CD4-positive, alpha-beta T cell treated with Interleukin-1 beta for 1 hour (primary cell): Measurements from ENCODE around the gene PDLIM7.

Experiments used
- DNase-seq, 2 donors: peaks; one replicate each; pipeline ENCODE4 v3.0.0-alpha.2; 2020 to 2022

The PDLIM7 gene

DNA sequence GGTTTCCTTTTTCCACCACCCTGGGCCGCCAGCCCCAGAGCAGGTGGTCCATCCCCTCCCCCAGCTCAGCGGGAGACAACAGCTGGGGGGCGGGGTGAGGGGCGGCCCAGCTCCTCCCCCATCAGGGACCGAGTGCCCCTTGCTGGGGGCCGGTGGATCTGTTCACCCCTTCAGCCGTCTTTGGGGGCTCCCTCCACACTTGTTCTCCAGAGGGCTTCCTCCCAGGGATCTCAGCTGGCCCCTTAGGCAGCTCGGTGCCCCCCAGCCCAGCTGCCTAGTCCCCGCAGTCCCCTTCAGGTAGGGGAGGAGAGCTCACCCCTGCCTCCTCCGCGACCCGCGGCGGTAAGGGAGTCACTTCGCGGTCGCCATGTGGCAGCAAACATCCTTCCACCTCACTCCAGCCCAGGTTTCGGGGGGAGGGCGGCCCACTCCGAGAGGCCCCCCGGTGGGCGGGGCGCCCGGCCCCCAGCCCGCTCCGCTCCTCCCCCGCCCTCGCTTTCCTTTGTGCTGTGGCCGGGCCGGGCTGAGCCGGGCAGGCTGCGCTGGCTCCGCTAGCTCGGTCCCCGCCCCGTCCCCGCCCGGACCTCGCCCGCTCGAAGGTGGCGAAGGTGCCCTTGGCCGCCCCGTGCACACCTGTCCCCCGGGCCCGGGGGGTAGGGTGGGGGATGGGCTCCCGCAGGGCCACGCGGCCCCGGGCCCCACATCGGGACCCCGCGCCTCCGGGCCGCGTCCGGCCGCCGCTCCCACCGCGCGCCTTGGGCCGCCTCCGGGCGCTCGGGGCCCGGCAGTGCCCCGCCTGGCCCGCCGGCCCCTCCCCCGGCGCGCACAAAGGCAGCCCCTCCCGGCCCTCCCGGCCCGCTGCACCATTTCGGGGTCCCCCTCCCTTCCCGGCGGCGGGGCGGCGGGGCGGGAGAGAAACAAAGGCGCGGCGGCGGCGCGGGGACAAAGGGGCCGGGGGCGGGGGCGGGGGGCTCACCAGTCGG is 24.7 kb downstream of the PDLIM7 start:
- DNase-seq: peak; percentile 64 to 67

DNA sequence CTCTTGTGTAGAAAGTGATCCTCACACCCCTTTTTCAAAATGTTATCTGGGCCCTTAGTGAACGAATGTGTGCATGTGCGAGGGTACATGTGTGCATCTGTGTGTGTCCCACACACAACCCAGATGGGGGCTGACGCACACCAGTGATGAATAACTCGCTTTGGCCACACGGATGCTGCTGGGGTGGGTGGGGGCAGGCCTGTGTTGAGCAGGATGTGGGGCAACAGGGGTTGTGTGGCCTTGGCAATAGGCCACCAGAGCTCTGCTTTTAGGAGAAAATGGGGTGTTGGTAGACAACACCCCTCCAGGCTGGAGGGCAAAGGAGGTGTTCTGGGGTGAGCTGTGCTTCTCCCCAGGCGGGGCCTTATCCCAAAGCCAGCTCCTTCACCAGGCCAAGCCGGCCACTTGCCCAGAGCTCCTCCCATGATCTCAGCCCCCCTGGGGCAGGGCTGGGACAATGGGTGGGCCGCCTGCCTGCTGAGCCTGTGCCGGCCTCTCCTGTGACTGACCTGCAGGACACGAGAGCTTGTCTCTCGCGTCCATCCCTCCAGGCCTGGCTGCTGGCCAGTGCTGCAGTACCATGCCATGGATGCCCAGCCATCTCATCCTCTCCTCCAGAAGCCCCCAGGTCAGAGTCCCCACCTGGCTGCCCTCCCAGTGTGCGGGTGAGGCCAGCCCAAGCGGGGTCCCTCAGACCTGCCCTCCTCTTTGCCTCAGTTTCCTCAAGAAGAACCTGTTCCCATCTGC is 25.6 kb downstream of the PDLIM7 start:
- DNase-seq: peak in 1 of 2 donors; percentile 43

DNA sequence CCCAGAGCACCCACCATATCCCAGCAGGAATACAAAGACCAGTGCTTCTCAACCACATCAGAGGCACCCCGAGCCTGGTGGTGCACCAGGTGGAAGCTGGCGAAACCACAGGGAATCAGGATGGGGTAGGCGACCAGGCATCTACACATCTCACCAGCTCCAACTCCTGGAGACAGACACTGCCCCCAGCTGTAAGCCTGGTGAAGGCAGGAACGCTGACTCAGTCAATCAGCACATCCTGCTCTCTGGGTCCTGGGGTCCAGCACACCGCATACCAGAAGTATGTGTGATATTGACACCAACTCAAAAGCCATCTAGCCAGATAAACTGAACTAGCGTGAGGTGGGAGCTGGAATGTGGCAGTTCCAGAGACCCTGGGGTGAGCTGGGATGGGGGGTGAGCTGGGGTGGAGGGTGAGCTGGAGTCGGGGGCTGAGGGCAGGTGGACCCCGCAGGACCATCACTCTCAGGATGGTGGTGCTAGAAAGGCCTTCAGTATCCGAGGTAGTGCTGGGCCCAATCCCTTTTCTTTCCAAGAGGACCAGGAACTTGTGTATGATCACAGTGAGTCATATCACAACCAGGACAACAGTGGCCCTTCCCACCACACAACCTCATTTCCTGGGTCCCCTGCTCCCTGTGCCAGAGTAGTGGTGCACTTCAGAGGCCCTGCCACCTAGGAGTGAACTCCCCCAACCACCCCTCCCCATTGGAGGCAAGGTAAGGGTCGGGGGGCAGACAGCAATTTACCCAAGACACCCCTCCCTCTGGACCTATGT is 26.5 kb downstream of the PDLIM7 start:
- DNase-seq: no peak

DNA sequence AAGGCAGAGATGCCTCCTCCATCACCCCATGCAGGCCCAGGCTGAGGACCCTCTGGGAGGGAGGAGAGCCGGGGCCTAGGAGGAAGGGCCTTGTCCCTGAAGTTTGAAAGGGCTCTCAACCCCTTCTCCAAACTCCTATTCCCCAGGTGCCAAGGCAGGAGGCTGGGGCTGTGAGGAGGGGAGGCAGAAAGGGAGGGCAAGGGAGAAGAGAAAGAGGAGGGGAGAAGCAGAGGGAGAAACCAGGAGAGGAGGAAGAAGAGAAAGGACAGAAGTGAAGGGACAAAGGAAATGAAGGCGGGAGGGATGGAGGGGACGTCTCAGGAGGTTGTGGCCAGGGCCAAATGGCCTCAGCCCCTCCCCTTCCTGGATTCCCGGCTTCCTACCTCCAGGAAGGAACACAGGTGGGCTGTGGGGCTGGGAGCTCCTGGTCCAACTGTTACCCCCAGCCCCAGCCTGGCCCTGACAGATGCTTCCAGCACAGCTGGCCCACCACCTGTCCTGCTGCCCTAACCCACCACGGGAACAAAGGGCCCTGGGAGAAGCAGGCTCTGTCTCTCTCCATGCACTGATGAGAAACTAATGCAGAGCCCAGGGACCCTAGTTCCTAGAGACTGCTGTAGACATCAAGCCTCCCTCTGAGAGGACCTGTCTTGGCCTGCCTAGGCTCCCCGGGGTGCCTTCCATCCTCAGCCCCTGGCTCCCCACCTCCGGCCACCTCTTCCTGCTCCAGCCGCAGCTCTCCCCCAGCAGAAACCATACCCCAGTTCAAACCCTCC is 27.5 kb downstream of the PDLIM7 start:
- DNase-seq: no peak

DNA sequence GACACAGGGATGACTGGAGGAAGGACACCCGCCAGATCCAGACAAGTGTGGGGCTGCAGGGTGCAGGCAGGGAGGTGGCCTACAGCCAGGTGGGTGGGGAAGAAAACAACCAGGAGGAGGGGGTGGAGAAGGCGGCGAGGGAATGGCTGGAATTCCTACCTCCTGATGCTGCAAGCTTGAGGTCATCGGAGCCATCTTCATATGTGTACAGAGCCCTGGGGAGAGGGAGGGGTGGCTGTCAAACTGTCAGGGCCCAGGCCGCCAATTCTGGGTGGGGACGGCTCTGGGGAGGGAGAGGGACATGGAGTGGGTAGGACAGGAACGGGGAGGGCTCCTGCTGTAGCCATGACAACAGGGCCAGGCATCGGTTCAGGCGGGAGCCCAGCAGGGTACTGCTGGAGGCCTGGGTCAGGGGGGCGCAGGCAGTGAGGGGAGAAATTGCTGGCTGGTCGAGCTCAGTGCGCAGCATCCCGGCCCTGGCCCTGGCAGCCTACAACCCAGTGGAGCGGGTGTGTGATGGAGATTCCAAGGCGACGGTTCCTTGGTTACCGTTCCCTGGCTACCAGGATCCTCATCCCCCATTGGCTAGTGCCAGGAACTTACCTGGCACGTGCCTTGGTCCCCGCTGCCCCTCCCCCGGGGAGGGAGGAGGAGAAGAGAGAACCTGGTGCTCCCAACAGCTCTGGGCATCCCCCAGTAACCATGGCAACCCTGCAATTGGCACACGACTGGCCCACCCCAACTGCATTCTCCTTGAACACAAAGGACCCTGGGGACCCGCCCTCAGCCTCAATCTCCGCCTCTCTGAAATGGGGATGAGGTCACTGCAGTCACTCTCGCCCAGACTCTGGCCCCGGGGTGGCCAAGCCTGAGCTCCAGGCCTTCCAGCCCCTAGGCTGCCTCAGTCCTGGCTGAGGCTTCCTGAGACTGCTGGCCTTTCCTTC is 28.4 kb downstream of the PDLIM7 start:
- DNase-seq: no peak

DNA sequence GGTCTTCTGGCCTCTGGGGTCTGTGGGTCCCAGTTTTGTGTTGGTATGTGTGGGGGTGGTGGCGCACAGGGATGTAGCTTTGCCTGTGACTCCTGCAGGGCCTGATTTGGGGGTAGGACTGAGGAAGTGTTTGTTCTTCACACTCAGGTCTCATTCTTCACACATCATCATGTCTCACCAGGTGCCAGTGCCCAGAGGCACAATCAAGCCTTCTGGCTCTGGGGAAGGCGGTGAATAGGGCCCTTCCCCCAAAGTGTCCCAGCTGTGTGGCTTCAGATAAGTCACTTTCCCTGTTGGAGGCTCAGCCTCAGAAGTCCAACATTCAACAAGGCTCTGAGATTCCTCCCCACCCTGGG is 29.1 kb downstream of the PDLIM7 start:
- DNase-seq: no peak

DNA sequence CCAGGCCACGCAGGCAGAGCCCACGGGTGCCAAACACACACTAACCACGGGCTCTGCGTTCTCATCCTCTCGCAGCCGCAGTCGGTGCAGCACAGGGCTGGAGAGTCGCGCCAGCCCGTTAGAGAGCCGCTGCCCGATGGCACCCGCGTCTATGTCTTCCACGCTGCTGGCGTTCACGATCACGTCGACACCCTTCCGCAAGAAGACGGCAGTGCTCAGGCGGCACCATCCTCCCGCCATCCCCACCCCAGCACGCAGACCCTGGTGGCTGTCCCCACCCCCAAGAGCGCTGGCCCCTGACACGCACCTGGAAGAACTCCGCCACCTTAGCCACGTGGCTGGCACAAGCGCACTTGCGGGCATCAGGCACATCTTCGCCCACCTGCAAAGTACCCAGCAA is 30.0 kb downstream of the PDLIM7 start:
- no peak for DNase-seq

DNA sequence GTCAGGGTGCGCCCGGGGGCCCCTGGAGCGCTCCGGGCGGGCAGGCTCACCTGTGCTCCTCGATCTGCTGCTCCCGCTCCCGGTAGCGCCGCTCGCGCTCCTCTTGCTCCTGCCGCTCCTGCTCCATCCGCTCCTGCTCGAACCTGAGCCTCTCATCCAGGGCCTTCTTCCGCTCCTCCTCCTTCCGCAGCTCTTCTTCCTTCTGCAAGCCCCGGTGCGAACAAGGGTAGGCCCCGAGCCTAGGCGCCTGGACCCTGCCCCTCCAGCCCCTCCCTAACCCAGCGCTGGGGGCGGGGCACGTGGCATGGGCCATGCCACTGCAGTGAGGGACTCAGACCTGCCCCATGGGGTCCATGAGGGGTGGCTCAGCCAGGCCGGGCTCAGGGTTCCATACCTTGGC is 30.5 kb downstream of the PDLIM7 start:
- DNase-seq: no peak

DNA sequence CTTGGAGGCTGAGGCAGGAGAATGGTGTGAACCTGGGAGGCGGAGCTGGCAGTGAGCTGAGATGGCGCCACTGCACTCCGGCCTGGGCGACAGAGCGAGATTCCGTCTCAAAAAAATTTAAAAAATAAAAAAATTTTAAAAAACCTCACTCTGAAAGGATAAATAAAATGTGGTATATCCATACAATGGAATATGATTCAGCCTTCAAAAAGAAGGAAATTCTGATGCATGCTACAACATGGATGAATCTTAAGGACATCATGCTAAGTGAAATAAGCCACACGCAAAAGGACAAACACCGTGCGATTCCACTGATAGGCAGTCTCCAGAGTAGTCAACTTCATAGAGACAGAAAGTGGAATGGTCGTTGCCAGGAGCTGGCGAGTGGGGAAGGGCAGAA is 32.4 kb downstream of the PDLIM7 start:
- DNase-seq: no peak

DNA sequence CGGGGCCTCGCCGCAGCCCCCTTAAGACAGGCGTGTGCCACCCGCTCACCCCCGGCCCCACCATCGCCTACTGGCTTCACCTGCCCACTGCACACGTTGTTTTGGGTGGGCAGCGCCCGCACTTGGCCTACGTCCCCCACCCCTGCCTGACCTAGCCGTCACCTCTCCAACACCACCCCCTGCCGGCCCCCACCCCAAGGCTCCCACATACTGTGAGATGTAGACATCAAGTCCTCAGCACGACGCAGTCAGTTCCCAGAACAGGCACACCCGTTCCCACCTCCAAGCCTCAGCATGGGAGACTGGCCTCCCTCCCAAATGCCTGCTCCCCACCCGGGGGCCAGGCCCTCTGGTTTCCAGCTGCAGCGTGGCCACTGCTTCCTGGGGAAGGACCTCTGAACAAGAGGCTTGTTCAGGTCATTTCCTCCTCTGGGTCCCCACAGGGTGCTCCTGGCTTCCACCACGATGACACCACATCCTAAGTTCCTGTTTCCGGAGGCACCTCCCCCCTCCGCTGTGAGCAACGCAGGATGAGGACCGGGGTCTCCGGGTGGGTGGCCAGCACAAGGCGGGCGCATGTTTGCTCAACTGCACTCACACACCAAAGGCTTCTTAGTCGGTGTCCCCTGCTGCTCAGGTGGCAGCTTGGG is 35.3 kb downstream of the PDLIM7 start:
- DNase-seq: peak in 1 of 2 donors; percentile 64

DNA sequence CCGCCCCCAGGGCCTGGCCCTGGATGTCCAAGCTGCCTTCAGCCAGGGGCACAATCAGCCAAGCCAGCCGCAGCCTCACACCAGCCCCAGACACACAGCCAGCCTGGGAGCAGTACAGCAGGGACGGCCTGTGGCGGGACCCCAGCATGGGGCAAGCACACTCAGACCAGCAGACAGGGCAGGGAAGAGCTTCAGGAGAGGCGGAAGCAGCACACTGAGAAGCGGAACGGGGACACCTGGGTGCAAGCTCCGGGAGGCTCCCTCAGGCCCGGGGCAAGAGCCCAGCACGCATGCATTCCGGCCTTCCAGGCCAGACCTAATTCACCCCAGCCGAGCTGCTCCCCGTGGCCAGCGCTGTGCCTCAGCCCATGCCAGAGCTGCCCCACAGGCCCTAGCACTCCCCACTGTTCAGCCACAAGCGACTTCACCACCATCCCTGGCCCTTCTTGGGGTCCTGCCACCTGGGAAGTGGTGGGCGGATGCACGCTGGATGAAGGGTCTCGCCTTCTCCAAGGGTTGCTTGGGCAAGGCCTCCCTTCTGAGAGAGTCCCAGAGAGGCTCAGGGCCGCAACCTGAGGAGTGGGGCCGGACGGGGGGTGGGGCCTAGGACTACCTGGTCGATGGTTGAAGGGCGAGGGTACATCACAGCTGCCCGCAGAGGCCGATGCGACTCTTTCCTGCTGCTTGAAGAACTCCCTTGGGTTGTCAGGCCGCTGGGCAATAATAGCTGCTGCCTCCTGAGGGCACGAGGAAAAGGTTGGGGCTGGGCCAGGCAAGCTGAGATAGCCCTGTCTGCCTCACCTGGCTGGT is 37.4 kb downstream of the PDLIM7 start:
- no peak for DNase-seq

DNA sequence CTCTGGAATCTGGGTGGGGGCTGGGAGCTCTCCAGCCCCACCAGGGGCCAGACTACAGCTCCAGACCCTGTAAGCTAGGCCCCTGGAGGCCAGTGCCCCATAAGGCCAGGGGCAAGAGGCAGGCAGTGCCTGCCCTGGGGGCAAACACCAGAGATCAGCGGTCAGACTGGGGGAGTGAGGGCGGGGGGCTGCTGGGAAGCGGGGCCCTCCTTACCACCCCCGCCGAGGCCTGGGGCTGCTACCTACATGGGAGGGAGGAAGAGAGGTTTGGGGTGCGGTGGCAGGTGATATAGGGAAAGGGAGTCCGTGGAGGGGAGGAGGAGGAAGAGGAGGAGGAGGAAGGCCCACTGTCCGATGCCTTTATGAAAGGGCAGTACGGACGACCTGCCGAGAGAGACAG is 38.0 kb downstream of the PDLIM7 start:
- no peak for DNase-seq

DNA sequence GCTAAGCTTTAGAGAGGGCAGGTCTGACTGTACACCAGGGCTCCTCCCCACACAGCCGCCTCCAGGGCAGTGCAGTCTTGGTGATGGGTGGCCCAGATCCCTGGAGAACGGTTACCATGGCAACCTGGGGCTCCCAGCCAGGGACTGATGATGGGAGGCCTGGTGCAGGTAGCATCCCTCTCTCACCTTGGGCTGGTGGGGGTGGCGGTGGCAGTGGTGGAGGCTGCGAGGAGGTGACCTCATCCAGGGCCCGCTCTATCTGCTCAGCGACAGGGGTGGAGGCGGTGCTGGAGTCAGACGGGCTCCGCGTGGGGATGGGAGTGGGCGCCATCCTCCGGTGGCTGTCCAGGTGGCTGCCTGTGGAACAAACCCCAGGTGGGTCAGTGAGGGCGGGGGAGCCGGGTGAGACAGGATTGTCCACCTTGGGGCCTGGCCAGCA is 38.5 kb downstream of the PDLIM7 start:
- DNase-seq: no peak

DNA sequence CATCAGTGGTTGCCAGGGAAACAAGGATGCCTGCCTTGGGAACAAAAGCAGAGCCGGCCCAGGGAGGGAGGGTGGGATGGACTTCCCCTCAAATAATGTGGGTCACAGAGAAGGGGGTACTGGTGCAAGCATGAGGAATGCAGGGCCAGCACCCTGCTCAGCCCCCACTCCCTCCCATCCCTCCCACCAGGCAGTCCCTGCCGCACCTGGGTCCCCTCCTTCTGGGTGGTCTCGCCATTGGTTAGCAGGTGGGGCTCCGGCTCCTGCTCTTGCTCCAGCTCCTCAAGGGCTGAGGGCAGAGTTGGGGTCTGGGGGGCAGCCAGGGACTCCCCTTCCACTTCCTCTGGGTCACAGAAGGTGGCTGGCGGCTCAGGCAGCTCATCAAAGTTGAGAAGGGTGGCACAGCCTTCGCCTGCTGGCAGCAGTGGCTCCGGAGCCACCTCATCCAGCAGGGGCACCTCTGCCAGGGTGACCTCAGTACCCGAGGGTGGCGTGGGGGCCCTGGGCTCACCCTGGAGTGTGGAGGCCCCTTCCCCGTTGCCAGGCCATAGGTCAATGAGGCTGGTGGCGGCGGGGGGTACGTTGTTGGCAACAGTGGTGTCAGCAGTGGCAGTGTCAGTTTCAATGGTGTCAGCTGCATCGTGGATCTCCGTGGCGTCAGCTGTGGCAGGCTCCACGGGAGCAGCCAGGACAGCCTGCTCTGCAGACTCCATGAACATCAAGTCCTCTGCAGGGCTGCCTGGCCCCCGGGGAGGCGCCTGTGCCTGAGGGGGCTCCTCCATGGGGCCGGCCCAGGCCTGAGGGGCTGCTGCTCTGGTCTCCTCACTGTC is 39.3 kb downstream of the PDLIM7 start:
- DNase-seq: no peak

DNA sequence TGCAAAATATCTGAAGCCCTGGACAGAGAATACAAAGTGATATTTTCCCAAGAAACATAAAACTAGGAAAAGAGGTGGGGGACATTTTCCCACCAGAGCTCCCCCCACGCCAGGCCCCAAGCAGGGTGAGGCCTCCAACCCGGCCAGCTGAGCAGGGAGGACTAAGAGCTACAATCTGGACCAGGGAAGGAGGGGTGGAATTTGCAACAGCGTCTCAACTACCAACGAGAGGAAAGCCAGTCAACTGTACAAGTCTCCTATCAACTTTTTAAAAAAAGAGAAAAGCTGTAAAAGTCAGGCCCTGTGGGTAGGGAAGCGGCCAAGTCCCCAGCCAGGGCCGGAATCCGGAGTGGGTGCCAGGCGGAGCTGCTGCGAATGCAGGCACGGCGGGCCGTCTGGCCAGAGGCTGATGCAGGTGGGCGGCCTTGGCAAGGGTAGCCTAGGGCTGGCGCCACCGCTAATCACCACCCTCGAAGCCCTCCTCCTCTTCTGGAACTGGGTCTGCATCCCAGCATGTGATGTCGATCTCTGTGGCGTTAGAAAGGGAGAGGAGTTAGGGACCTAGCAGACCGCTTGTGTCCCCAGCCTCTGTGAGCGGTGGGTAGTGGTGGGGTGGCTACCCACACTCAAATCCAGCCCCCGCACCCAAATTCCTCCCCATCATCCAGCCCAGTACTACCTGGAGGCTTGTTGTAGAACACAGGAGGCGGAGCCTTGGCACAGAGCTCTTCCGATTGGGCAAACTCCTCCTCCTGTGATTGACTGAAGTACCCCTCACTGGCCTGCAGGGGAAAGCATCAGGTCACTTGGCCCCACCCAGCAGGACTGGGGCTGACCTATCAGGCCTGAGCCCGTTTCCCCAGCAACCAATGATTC is 40.2 kb downstream of the PDLIM7 start:
- DNase-seq: peak; percentile 77 to 88

DNA sequence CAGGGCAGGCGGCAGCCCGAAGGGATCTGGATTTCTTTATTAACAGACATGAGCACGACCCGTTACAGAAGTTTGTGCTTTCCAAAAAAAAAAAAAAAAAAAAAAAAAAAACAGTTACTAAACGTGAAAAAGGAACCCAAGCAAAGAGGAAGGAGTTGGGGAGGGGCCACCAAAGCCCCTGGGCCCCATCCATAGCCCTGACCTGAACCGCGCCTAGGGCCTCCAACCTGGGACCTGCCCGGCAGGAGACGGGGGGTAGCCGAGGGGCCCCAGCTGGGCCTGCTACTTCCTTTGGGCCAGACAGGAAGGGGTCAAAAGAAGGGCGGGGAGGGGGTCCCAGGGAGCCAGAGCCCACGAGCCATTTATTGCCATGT is 40.8 kb downstream of the PDLIM7 start:
- DNase-seq: no peak

DNA sequence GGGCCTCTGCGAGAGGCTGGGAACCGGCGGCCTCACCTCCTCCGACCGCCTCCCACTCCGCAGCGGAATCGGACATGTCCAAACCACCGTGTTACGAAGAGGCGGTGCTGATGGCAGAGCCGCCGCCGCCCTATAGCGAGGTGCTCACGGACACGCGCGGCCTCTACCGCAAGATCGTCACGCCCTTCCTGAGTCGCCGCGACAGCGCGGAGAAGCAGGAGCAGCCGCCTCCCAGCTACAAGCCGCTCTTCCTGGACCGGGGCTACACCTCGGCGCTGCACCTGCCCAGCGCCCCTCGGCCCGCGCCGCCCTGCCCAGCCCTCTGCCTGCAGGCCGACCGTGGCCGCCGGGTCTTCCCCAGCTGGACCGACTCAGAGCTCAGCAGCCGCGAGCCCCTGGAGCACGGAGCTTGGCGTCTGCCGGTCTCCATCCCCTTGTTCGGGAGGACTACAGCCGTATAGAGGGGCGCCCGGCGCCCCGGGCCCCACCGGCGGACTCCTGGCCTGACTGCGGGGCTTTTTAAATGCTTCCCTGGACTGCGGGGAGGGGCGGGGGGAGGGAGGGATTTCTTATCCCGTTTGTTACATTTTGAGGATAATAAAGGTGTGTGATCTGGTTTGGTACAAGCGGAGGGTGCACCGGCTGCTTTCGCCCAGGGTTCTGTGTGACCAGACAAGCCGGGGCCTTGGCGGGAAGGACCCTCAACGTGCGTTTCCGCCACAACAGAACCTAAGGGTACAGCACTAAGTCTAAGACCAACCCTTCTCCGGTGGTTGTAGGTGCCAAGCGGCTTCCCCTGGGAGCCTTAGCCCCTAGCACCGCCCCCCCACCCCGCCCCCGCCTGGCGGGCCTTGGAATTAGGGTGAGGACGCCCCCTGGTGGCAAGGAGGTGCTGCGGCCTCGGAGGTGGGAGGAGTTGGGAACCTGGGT is 41.5 kb downstream of the PDLIM7 start:
- peak; percentile 91 to 93 for DNase-seq
